ENCODE data around the gene PSMD12.

GRCh38 chr17:67377488-67378453 is 11.4 kb upstream of the PSMD12 start:
- TF ChIP-seq CTCF (IDR thresholded peaks at IDR 0.05; ENCODE audit: low read depth, low read length, poor library complexity, severe bottlenecking) = no peak
- TF ChIP-seq EZH2phosphoT487 (IDR thresholded peaks at IDR 0.05; ENCODE audit: borderline replicate concordance, low read length) = no peak
